CD8-positive, alpha-beta memory T cell (primary cell): ENCODE results near the gene IPO13. TPM values are rescaled to one million over a fixed set of nuclear protein-coding genes. Genes with fewer than 3 reads are reported as not detected.

Source experiments
- CTCF ChIA-PET: fragments of 350-600 bp; sonication (Branson Sonifier 250); formaldehyde crosslinking; loops from one replicate; lab custom pipeline; 2021; ENCODE audit warnings: antibody characterized with exemption; lab: Charles Lee
- POLR2A ChIA-PET: fragments of 350-600 bp; sonication (Branson Sonifier 250); formaldehyde crosslinking; loops from one replicate; lab custom pipeline; 2021; ENCODE audit warnings: antibody characterized with exemption; lab: Charles Lee
- DNase-seq, 5 donors: peaks; one replicate each; pipeline versions ENCODE4 v3.0.0 to v3.0.0-alpha.2; 2020 to 2022; ENCODE audit warnings: mixed read lengths in 1 of 5
- H3K27ac ChIP-seq: one replicate; pipeline ENCODE4 v1.7.0; 2013; ENCODE audit warnings: low read depth, mild to moderate bottlenecking, low read length, moderate library complexity
- H3K27me3 ChIP-seq: 2 replicates; pipeline ENCODE4 v1.7.0; 2013; ENCODE audit warnings: low read length, mild to moderate bottlenecking; ENCODE audit not compliant: insufficient read depth, poor library complexity, severe bottlenecking
- H3K36me3 ChIP-seq: 2 replicates; pipeline ENCODE4 v1.7.0; 2013; ENCODE audit warnings: mild to moderate bottlenecking, low read length, moderate library complexity; ENCODE audit not compliant: insufficient read depth
- H3K4me1 ChIP-seq: 2 replicates; pipeline ENCODE4 v1.7.0; 2013; ENCODE audit warnings: mild to moderate bottlenecking, low read length, moderate library complexity; ENCODE audit not compliant: insufficient read depth
- H3K4me3 ChIP-seq: 2 replicates; pipeline ENCODE4 v1.7.0; 2013; ENCODE audit warnings: mild to moderate bottlenecking, low read length
- H3K9me3 ChIP-seq: 2 replicates; pipeline ENCODE4 v1.7.0; 2013; ENCODE audit warnings: mild to moderate bottlenecking, low read length
- H3K27ac Mint-ChIP-seq, 8 donors: one replicate each; pipeline ENCODE4 v1.8.0; 2020 to 2021; ENCODE audit warnings: mixed read lengths in 8 of 8, mild to moderate bottlenecking in 6 of 8, inconsistent platforms in 3 of 8, moderate library complexity in 3 of 8
- H3K27me3 Mint-ChIP-seq, 2 donors: one replicate each; pipeline ENCODE4 v1.8.0; 2020 to 2021; ENCODE audit warnings: mixed read lengths in 2 of 2, mild to moderate bottlenecking in 1 of 2, moderate library complexity in 1 of 2
- H3K36me3 Mint-ChIP-seq, 3 donors: one replicate each; pipeline ENCODE4 v1.8.0; 2020 to 2021; ENCODE audit warnings: mixed read lengths in 3 of 3, inconsistent platforms in 1 of 3, mild to moderate bottlenecking in 1 of 3
- H3K4me1 Mint-ChIP-seq, 3 donors: one replicate each; pipeline ENCODE4 v1.8.0; 2020 to 2021; ENCODE audit warnings: mixed read lengths in 3 of 3, inconsistent platforms in 1 of 3, mild to moderate bottlenecking in 1 of 3
- H3K4me3 Mint-ChIP-seq, 7 donors: one replicate each; pipeline ENCODE4 v1.8.0; 2020 to 2021; ENCODE audit warnings: mixed read lengths in 7 of 7, mild to moderate bottlenecking in 6 of 7, moderate library complexity in 4 of 7, inconsistent platforms in 2 of 7
- H3K9me3 Mint-ChIP-seq, 5 donors: one replicate each; pipeline ENCODE4 v1.8.0; 2020 to 2022; ENCODE audit warnings: mixed read lengths in 5 of 5, mild to moderate bottlenecking in 3 of 5, moderate library complexity in 2 of 5, inconsistent platforms in 1 of 5
- polyA plus RNA-seq: library from polyadenylated mRNA; unstranded; fragments of 300-500 nt; fragmentation: Illumina TruSeq; gene quantifications from one replicate; pipeline ENCODE4 v1.2.3, GENCODE V29; 2021
- total RNA-seq, 2 experiments: library from RNA; stranded (reverse); gene quantifications; one replicate each; pipeline ENCODE4 v1.2.3, GENCODE V29; 2021

The IPO13 gene
- total and polyA plus RNA-seq, 3 experiments from 2014 or later: 16.0 to 32.1 (median 28.9) TPM

GRCh38 chr1:43908858-43909257 lies 37.9 kb upstream of the IPO13 start:
- Histone ChIP-seq H3K9me3 (no peaks in the 10 kb centered on the region), H3K27me3 (no peaks in the 10 kb centered on the region), H3K36me3 (no peaks in the 10 kb centered on the region), H3K4me1 (no peaks in the 10 kb centered on the region), H3K4me3 (no peak overlapping the region), H3K27ac (no peak overlapping the region)
- POLR2A ChIA-PET: no interaction called here
- peaks cover 4 to 40% (median 13%) of the 10 kb centered on the region in 3 donors for H3K36me3 Mint-ChIP-seq
- no peak for DNase-seq
- peak overlapping the region in 1 of 8 donors; percentile 74 for H3K27ac Mint-ChIP-seq
- H3K27me3 Mint-ChIP-seq: no peaks in the 10 kb centered on the region
- peaks cover 0 to 5% (median 2%) of the 10 kb centered on the region in 3 donors for H3K4me1 Mint-ChIP-seq
- H3K9me3 Mint-ChIP-seq: no peaks in the 10 kb centered on the region
- H3K4me3 Mint-ChIP-seq: no peak overlapping the region
- CTCF ChIA-PET: no interaction called here

- H3K27ac ChIP-seq: no peak overlapping the region
- no peak overlapping the region for H3K4me3 ChIP-seq
- H3K27me3 ChIP-seq: no peaks in the 10 kb centered on the region
- H3K27ac Mint-ChIP-seq: peak overlapping the region in 1 of 8 donors; percentile 42
- no peaks in the 10 kb centered on the region for H3K9me3 ChIP-seq
- H3K4me1 ChIP-seq: no peaks in the 10 kb centered on the region
- H3K9me3 Mint-ChIP-seq: no peaks in the 10 kb centered on the region
- ChIA-PET POLR2A (no interaction called here), CTCF (no interaction called here)
- H3K4me3 Mint-ChIP-seq: no peak overlapping the region
- H3K36me3 ChIP-seq: no peaks in the 10 kb centered on the region
- H3K27me3 Mint-ChIP-seq: no peaks in the 10 kb centered on the region
- peaks cover 0 to 5% (median 2%) of the 10 kb centered on the region in 3 donors for H3K4me1 Mint-ChIP-seq
- DNase-seq: no peak
- peaks cover 4 to 40% (median 13%) of the 10 kb centered on the region in 3 donors for H3K36me3 Mint-ChIP-seq
Measured at GRCh38 chr1:43910343-43910742, 36.4 kb upstream of the IPO13 start.

- no peaks in the 10 kb centered on the region for H3K9me3 ChIP-seq
- no peak overlapping the region for H3K4me3 ChIP-seq
- Mint-ChIP-seq H3K27ac (peak overlapping the region in 1 of 8 donors; percentile 36), H3K4me3 (no peak overlapping the region), H3K27me3 (no peaks in the 10 kb centered on the region), H3K9me3 (no peaks in the 10 kb centered on the region), H3K4me1 (no peaks in the 10 kb centered on the region), H3K36me3 (peaks cover 4 to 31% (median 9%) of the 10 kb centered on the region in 3 donors)
- H3K4me1 ChIP-seq: no peaks in the 10 kb centered on the region
- DNase-seq: no peak
- POLR2A ChIA-PET: no interaction called here
- no peak overlapping the region for H3K27ac ChIP-seq
- no peaks in the 10 kb centered on the region for H3K36me3 ChIP-seq
- no peaks in the 10 kb centered on the region for H3K27me3 ChIP-seq
- CTCF ChIA-PET: interaction anchor here (1.4 kb wide), 1 partner anchor 22 kb away, joined by 5 read pairs; no protein-coding TSS in a partner anchor
Measured at GRCh38 chr1:43912607-43913006, 34.1 kb upstream of the IPO13 start.

GRCh38 chr1:43913051-43913501 lies 33.7 kb upstream of the IPO13 start:
- H3K27me3 ChIP-seq: no peaks in the 10 kb centered on the region
- H3K36me3 ChIP-seq: no peaks in the 10 kb centered on the region
- no peak overlapping the region for H3K27ac ChIP-seq
- peak overlapping the region in 1 of 8 donors; percentile 36 for H3K27ac Mint-ChIP-seq
- H3K4me1 ChIP-seq: no peaks in the 10 kb centered on the region
- no peaks in the 10 kb centered on the region for H3K9me3 Mint-ChIP-seq
- CTCF ChIA-PET: interaction anchor here (1.1 kb wide), 1 partner anchor 22 kb away, joined by 3 read pairs; no protein-coding TSS in a partner anchor
- no peak for DNase-seq
- no peaks in the 10 kb centered on the region for H3K4me1 Mint-ChIP-seq
- H3K27me3 Mint-ChIP-seq: no peaks in the 10 kb centered on the region
- POLR2A ChIA-PET: no interaction called here
- H3K36me3 Mint-ChIP-seq: peaks cover 4 to 27% (median 7%) of the 10 kb centered on the region in 3 donors
- H3K9me3 ChIP-seq: no peaks in the 10 kb centered on the region
- no peak overlapping the region for H3K4me3 ChIP-seq
- H3K4me3 Mint-ChIP-seq: no peak overlapping the region

GRCh38 chr1:43913666-43914360 lies 32.9 kb upstream of the IPO13 start:
- Histone ChIP-seq H3K27me3 (no peaks in the 10 kb centered on the region), H3K36me3 (no peaks in the 10 kb centered on the region), H3K4me1 (no peaks in the 10 kb centered on the region), H3K9me3 (no peaks in the 10 kb centered on the region), H3K4me3 (no peak overlapping the region), H3K27ac (no peak overlapping the region)
- DNase-seq: no peak
- no peaks in the 10 kb centered on the region for H3K9me3 Mint-ChIP-seq
- ChIA-PET CTCF (interaction anchor here (1.1 kb wide), 1 partner anchor 21 kb away, joined by 3 read pairs; no protein-coding TSS in a partner anchor), POLR2A (no interaction called here)
- H3K4me1 Mint-ChIP-seq: no peaks in the 10 kb centered on the region
- peaks cover 4 to 24% (median 6%) of the 10 kb centered on the region in 3 donors for H3K36me3 Mint-ChIP-seq
- peak overlapping the region in 1 of 8 donors; percentile 17 for H3K27ac Mint-ChIP-seq
- no peaks in the 10 kb centered on the region for H3K27me3 Mint-ChIP-seq
- H3K4me3 Mint-ChIP-seq: no peak overlapping the region

GRCh38 chr1:43914576-43915525 lies 31.9 kb upstream of the IPO13 start:
- no peaks in the 10 kb centered on the region for H3K27me3 Mint-ChIP-seq
- DNase-seq: no peak
- H3K9me3 ChIP-seq: no peaks in the 10 kb centered on the region
- H3K36me3 ChIP-seq: no peaks in the 10 kb centered on the region
- no peak overlapping the region for H3K4me3 ChIP-seq
- H3K27me3 ChIP-seq: no peaks in the 10 kb centered on the region
- ChIA-PET POLR2A (no interaction called here), CTCF (no interaction called here)
- peaks cover 0 to 4% (median 2%) of the 10 kb centered on the region in 3 donors for H3K4me1 Mint-ChIP-seq
- no peaks in the 10 kb centered on the region for H3K4me1 ChIP-seq
- H3K9me3 Mint-ChIP-seq: no peaks in the 10 kb centered on the region
- peaks cover 4 to 16% (median 5%) of the 10 kb centered on the region in 3 donors for H3K36me3 Mint-ChIP-seq
- no peak overlapping the region for H3K27ac Mint-ChIP-seq
- no peak overlapping the region for H3K27ac ChIP-seq
- H3K4me3 Mint-ChIP-seq: no peak overlapping the region

- no peaks in the 10 kb centered on the region for H3K27me3 ChIP-seq
- Mint-ChIP-seq H3K27me3 (no peaks in the 10 kb centered on the region), H3K4me1 (peaks cover 0 to 4% (median 2%) of the 10 kb centered on the region in 3 donors), H3K36me3 (peaks cover 0 to 18% (median 8%) of the 10 kb centered on the region in 3 donors), H3K9me3 (no peaks in the 10 kb centered on the region), H3K27ac (peak overlapping the region in 1 of 8 donors; percentile 89), H3K4me3 (no peak overlapping the region)
- no peak overlapping the region for H3K27ac ChIP-seq
- POLR2A ChIA-PET: no interaction called here
- CTCF ChIA-PET: interaction anchor here (1.3 kb wide), 1 partner anchor 15 kb away, joined by 4 read pairs; no protein-coding TSS in a partner anchor
- H3K36me3 ChIP-seq: no peaks in the 10 kb centered on the region
- H3K4me1 ChIP-seq: no peaks in the 10 kb centered on the region
- H3K9me3 ChIP-seq: no peaks in the 10 kb centered on the region
- DNase-seq: no peak
- H3K4me3 ChIP-seq: no peak overlapping the region
Measured at GRCh38 chr1:43919906-43920305, 26.8 kb upstream of the IPO13 start.
